ENCODE data around the gene LGALS3.

LGALS3 gene

GRCh38 chr14:55131370-55132137 is 2.5 kb downstream of the LGALS3 start:
- DNase-seq (ENCODE audit: low read depth) = no peak

GRCh38 chr14:55133416-55133815 is 4.4 kb downstream of the LGALS3 start:
- no peak for DNase-seq (ENCODE audit: low read depth)

GRCh38 chr14:55136241-55136640 is 7.2 kb downstream of the LGALS3 start:
- no peak for DNase-seq (ENCODE audit: low read depth)

GRCh38 chr14:55136885-55137786 is 8.1 kb downstream of the LGALS3 start:
- no peak for DNase-seq (ENCODE audit: low read depth)

GRCh38 chr14:55138091-55138490 is 9.0 kb downstream of the LGALS3 start:
- DNase-seq (ENCODE audit: low read depth) = no peak

GRCh38 chr14:55139141-55139540 is 10.1 kb downstream of the LGALS3 start:
- DNase-seq (ENCODE audit: low read depth) = no peak

- DNase-seq (ENCODE audit: low read depth) = no peak
Measured at GRCh38 chr14:55139696-55140509, 10.9 kb downstream of the LGALS3 start.

GRCh38 chr14:55141825-55142224 is 12.8 kb downstream of the LGALS3 start:
- no peak for DNase-seq (ENCODE audit: low read depth)

- no peak for DNase-seq (ENCODE audit: low read depth)
Measured at GRCh38 chr14:55142466-55142865, 13.4 kb downstream of the LGALS3 start.

- no peak for DNase-seq (ENCODE audit: low read depth)
Measured at GRCh38 chr14:55146425-55146824, 17.4 kb downstream of the LGALS3 start.

GRCh38 chr14:55151601-55152000 is 22.5 kb downstream of the LGALS3 start:
- DNase-seq (ENCODE audit: low read depth) = no peak

GRCh38 chr14:55152052-55152753 is 23.2 kb downstream of the LGALS3 start:
- DNase-seq (ENCODE audit: low read depth) = no peak

GRCh38 chr14:55153951-55154350 is 24.9 kb downstream of the LGALS3 start:
- no peak for DNase-seq (ENCODE audit: low read depth)

GRCh38 chr14:55157080-55157479 is 28.0 kb downstream of the LGALS3 start:
- DNase-seq (ENCODE audit: low read depth) = no peak

- DNase-seq (ENCODE audit: low read depth) = no peak
Measured at GRCh38 chr14:55158412-55158811, 29.4 kb downstream of the LGALS3 start.

- DNase-seq (ENCODE audit: low read depth) = no peak
Measured at GRCh38 chr14:55160989-55161388, 31.9 kb downstream of the LGALS3 start.

GRCh38 chr14:55170526-55170925 is 41.5 kb downstream of the LGALS3 start:
- DNase-seq (ENCODE audit: low read depth) = no peak

- DNase-seq (ENCODE audit: low read depth) = no peak
Measured at GRCh38 chr14:55180006-55180405, 51.0 kb downstream of the LGALS3 start.

GRCh38 chr14:55180434-55180833 is 51.4 kb downstream of the LGALS3 start:
- no peak for DNase-seq (ENCODE audit: low read depth)

GRCh38 chr14:55188686-55189295 is 59.7 kb downstream of the LGALS3 start:
- no peak for DNase-seq (ENCODE audit: low read depth)

- DNase-seq (ENCODE audit: low read depth) = no peak
Measured at GRCh38 chr14:55190906-55191202, 61.8 kb downstream of the LGALS3 start.

All from HS-5 (cell line).